ENCODE data around the gene SPATS2L. TPM values are rescaled to one million over a fixed set of nuclear protein-coding genes. Genes with fewer than 3 reads are reported as not detected.
A peak's percentile ranks its signal among the peaks of the same experiment; 100 is the strongest.

Gene SPATS2L
- total and polyA plus RNA-seq, 2 of the 13 experiments (the other 11 are each of a cell fraction or from before 2014, with no cell fraction given) = 154 to 212 TPM

GRCh38 chr2:200525882-200526651, 219.6 kb downstream of the SPATS2L start, which contains the start of gene SGO2 (continued):
- TF ChIP-seq ZNF234 (CRISPR knock-in tag; conservative IDR thresholded peaks at IDR 0.05) = no peak
- TF ChIP-seq TEAD3 (CRISPR knock-in tag; optimal IDR thresholded peaks at IDR 0.05; ENCODE audit: borderline replicate concordance) = peak; percentile 76
- no peak for TF ChIP-seq REXO4 (CRISPR knock-in tag; IDR thresholded peaks at IDR 0.05; ENCODE audit: borderline replicate concordance)
- TF ChIP-seq ZNF629 (CRISPR knock-in tag; conservative IDR thresholded peaks at IDR 0.05) = 0 out of 2 replicates have a peak, but pooled peaks have one; percentile 3
- no peak for TF ChIP-seq ZNF460 (CRISPR knock-in tag; IDR thresholded peaks at IDR 0.05; ENCODE audit: borderline replicate concordance)
- TF ChIP-seq ZFP36L1 (CRISPR knock-in tag; IDR thresholded peaks at IDR 0.05) = peak; percentile 87; the same call in 1 of the 2 replicates
- no peak for TF ChIP-seq NFE2L2 (IDR thresholded peaks at IDR 0.05; ENCODE audit: low read length)
- TF ChIP-seq ZNF292 (CRISPR knock-in tag; IDR thresholded peaks at IDR 0.05; ENCODE audit: borderline replicate concordance, low read depth) = peak; percentile 87
- peak; percentile 73; the same call in 1 of the 2 replicates for TF ChIP-seq CREM (IDR thresholded peaks at IDR 0.05)
- no peak for TF ChIP-seq CREM (CRISPR knock-in tag; IDR thresholded peaks at IDR 0.05)
- peak; percentile 98 for TF ChIP-seq E2F5 (CRISPR knock-in tag; conservative IDR thresholded peaks at IDR 0.05)
- peak; percentile 19; the same call in 1 of the 2 replicates for TF ChIP-seq ZNF773 (CRISPR knock-in tag; IDR thresholded peaks at IDR 0.05; ENCODE audit: borderline replicate concordance)
- TF ChIP-seq PAF1 (CRISPR knock-in tag; IDR thresholded peaks at IDR 0.05) = no peak
- TF ChIP-seq AKNA (CRISPR knock-in tag; IDR thresholded peaks at IDR 0.05; ENCODE audit: borderline replicate concordance) = no peak
- peak; percentile 97 for TF ChIP-seq ELF3 (CRISPR knock-in tag; IDR thresholded peaks at IDR 0.05)
- no peak for TF ChIP-seq ZMAT5 (CRISPR knock-in tag; IDR thresholded peaks at IDR 0.05; ENCODE audit: borderline replicate concordance, low read depth)
- no peak for TF ChIP-seq CHD4 (IDR thresholded peaks at IDR 0.05; ENCODE audit: borderline replicate concordance, low read length)
- TF ChIP-seq PAWR (CRISPR knock-in tag; IDR thresholded peaks at IDR 0.05; ENCODE audit: borderline replicate concordance) = no peak
- TF ChIP-seq ZNF18 (CRISPR knock-in tag; IDR thresholded peaks at IDR 0.05; ENCODE audit: insufficient replicate concordance) = no peak
- peak; percentile 75 for TF ChIP-seq ARNTL (CRISPR knock-in tag; IDR thresholded peaks at IDR 0.05)
